Esophagus muscularis mucosa (tissue), 4 donors: ENCODE results near the gene HSPA1B.

Source experiments
- EP300 ChIP-seq: sonication (generic); formaldehyde crosslinking; IDR thresholded peaks from one replicate; pipeline ENCODE4 v1.6.1; 2017; ENCODE audit warnings: antibody characterized with exemption
- POLR2A ChIP-seq: fragments of 450-650 bp; IDR thresholded peaks from one replicate; pipeline ENCODE4 v1.6.1; 2017; ENCODE audit warnings: antibody characterized with exemption, moderate library complexity, mild to moderate bottlenecking, low read depth
- POLR2AphosphoS5 ChIP-seq, 2 donors: sonication (generic); formaldehyde crosslinking; IDR thresholded peaks; one replicate each; pipeline ENCODE4 v1.6.1; 2017; ENCODE audit warnings: antibody characterized with exemption in 2 of 2
- TF ChIP-seq, protein P1 (sequence below), 3 experiments: fragments of 200-600 bp in 2 of 3; fragments of 450-650 bp in 1 of 3; sonication (generic) in 2 of 3; IDR thresholded peaks; one replicate each; pipeline ENCODE4 v1.5.1; 2017 to 2019; ENCODE audit warnings: antibody characterized with exemption in 3 of 3, mild to moderate bottlenecking in 2 of 3, moderate library complexity in 1 of 3

DNA sequence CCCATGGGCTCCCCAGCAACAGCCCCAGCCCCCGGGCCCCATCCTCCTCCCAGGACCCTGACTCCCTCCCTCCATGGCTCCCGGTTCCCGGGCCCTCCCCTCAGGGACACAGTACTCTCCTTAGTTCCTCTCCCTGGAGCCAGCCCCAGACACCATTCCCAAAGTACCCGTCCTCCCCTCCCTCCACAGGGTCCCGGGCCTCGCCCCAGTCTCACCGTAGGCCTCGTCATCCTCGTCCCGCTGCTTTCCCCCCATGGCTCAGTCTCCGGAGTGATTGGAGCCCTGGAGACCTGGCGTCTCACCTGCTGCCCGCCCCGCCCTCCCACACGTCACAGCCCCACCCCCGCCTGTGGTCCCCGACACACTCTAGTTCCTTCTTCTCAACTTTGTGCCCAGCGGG, 51.2 kb downstream of the HSPA1B start, which contains the start of gene SLC44A4:
- TF ChIP-seq, protein P1, sequence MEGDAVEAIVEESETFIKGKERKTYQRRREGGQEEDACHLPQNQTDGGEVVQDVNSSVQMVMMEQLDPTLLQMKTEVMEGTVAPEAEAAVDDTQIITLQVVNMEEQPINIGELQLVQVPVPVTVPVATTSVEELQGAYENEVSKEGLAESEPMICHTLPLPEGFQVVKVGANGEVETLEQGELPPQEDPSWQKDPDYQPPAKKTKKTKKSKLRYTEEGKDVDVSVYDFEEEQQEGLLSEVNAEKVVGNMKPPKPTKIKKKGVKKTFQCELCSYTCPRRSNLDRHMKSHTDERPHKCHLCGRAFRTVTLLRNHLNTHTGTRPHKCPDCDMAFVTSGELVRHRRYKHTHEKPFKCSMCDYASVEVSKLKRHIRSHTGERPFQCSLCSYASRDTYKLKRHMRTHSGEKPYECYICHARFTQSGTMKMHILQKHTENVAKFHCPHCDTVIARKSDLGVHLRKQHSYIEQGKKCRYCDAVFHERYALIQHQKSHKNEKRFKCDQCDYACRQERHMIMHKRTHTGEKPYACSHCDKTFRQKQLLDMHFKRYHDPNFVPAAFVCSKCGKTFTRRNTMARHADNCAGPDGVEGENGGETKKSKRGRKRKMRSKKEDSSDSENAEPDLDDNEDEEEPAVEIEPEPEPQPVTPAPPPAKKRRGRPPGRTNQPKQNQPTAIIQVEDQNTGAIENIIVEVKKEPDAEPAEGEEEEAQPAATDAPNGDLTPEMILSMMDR (IDR thresholded peaks at IDR 0.05): no peak
- TF ChIP-seq POLR2A (no peak), POLR2AphosphoS5 (IDR thresholded peaks at IDR 0.05) (no peak), EP300 (no peak)
